T-helper 17 cell (primary cell): Measurements from ENCODE around the gene COL20A1. TPM values are rescaled to one million over a fixed set of nuclear protein-coding genes. Genes with fewer than 3 reads are reported as not detected.
A peak's percentile ranks its signal among the peaks of the same experiment; 100 is the strongest.

Experiments
- ATAC-seq: fragments of 150-1000 bp; cut with Tn5 transposase; 2 replicates; pipeline ENCODE4 v1.10.0; 2021; ENCODE audit warnings: mild to moderate bottlenecking, moderate library complexity
- DNase-seq, 3 donors: peaks; one replicate each; pipeline versions ENCODE4 v3.0.0 to v3.0.0-alpha.2; 2020 to 2021
- H3K9me3 ChIP-seq: one replicate; pipeline ENCODE4 v1.7.0; 2013; ENCODE audit warnings: low read length, mild to moderate bottlenecking; ENCODE audit not compliant: control insufficient read depth, poor library complexity, severe bottlenecking
- H3K27ac Mint-ChIP-seq: one replicate; pipeline ENCODE4 v1.8.0; 2022; ENCODE audit warnings: mild to moderate bottlenecking, moderate library complexity, mixed read lengths
- H3K27me3 Mint-ChIP-seq: one replicate; pipeline ENCODE4 v1.8.0; 2022; ENCODE audit warnings: mixed read lengths
- H3K36me3 Mint-ChIP-seq: one replicate; pipeline ENCODE4 v1.8.0; 2022; ENCODE audit warnings: low read depth, mixed read lengths
- H3K4me1 Mint-ChIP-seq: one replicate; pipeline ENCODE4 v1.8.0; 2022; ENCODE audit warnings: mild to moderate bottlenecking, mixed read lengths
- H3K4me3 Mint-ChIP-seq: one replicate; pipeline ENCODE4 v1.8.0; 2022; ENCODE audit warnings: mild to moderate bottlenecking, moderate library complexity, mixed read lengths
- total RNA-seq, 4 donors: library from RNA in 2 of 4; stranded (reverse) in 2 of 4; gene quantifications; one replicate each; pipeline ENCODE4 v1.2.3 and lab custom pipeline; 2022 to 2026

COL20A1 gene
- total RNA-seq, 2 donors from 2014 or later: 0.10 TPM; not detected in 1

DNA sequence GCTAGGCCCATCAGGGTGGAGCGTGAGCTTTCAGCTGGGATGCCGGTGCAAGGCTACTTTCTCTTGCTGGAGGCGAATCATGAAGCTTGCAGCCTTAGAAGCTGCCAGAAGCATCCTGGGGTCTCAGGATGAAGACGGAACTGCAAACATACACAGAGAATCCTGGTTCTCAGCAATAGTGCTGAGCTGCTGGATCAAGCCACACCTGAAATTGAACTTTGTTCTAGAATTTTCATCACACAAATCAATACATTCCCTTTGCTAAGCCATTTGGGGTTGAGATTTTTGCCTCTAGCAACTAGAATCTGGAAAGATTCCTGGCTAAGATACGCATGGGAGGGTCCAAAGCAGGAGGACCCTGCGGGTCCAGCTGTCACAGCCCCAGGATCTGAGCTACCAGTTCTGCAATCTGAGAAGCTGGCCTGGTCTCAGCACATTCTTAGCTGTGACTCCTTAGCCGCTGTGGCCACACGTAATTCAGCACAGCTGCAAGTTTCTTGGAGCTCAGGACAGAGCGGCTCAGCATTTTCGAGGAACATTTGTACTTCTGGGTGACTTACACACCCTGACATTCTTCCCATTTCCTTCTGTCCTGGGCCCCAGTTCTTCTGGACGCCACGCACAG is 27.0 kb upstream of the COL20A1 start:
- no peak overlapping the region for H3K4me3 Mint-ChIP-seq
- peaks cover 31% of the 10 kb centered on the region for H3K27me3 Mint-ChIP-seq
- H3K27ac Mint-ChIP-seq: no peak overlapping the region
- no peaks in the 10 kb centered on the region for H3K36me3 Mint-ChIP-seq
- H3K4me1 Mint-ChIP-seq: peaks cover 5% of the 10 kb centered on the region
- DNase-seq (no peak), ATAC-seq (no peak)
- no peaks in the 10 kb centered on the region for H3K9me3 ChIP-seq

DNA sequence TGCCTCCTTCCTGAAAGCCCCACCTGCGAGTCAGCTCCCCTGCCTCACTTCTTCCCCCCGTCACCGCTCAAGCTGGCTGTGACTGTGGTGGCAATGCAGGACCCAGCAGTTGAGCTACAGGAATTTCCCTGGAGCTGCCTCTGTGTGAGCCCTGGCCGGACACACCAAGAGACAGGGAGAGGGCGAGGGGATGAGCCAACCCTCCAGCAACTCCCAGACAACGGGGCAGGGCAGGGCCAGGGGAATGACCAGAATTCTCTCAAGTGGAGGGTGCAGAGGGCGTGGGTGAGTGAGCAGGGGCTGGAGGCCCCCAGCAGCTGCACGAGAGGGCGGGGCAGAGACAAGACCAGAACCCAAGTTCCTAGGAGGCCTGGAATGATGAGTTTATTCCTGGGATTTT is 25.3 kb upstream of the COL20A1 start:
- DNase-seq (no peak), ATAC-seq (no peak)
- peaks cover 8% of the 10 kb centered on the region for H3K4me1 Mint-ChIP-seq
- peaks cover 18% of the 10 kb centered on the region for H3K27me3 Mint-ChIP-seq
- H3K27ac Mint-ChIP-seq: no peak overlapping the region
- H3K4me3 Mint-ChIP-seq: no peak overlapping the region
- no peaks in the 10 kb centered on the region for H3K36me3 Mint-ChIP-seq
- H3K9me3 ChIP-seq: no peaks in the 10 kb centered on the region

DNA sequence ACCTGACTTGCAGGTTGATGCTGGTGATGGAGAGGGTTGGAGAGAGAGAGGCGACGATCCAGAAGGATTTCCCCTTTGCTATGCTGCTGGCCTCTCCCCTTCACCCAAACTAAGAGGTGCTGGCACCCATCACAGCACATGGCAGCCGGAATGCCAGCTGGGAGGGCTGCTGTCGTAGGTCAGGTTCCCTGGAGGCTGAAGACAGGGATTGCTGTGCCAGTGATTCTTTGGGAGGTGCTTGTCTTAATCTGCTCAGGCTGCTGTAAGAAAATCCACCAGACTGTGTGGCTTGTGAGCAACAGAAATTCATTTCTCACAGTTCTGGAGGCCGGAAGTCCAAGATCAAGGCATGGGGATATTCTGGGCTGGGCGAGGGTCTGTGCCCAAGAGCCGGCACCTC is 24.7 kb upstream of the COL20A1 start:
- ATAC-seq (no peak), DNase-seq (no peak)
- Mint-ChIP-seq H3K27ac (no peak overlapping the region), H3K4me3 (no peak overlapping the region), H3K36me3 (no peaks in the 10 kb centered on the region), H3K27me3 (peaks cover 12% of the 10 kb centered on the region), H3K4me1 (peaks cover 8% of the 10 kb centered on the region)
- no peaks in the 10 kb centered on the region for H3K9me3 ChIP-seq

DNA sequence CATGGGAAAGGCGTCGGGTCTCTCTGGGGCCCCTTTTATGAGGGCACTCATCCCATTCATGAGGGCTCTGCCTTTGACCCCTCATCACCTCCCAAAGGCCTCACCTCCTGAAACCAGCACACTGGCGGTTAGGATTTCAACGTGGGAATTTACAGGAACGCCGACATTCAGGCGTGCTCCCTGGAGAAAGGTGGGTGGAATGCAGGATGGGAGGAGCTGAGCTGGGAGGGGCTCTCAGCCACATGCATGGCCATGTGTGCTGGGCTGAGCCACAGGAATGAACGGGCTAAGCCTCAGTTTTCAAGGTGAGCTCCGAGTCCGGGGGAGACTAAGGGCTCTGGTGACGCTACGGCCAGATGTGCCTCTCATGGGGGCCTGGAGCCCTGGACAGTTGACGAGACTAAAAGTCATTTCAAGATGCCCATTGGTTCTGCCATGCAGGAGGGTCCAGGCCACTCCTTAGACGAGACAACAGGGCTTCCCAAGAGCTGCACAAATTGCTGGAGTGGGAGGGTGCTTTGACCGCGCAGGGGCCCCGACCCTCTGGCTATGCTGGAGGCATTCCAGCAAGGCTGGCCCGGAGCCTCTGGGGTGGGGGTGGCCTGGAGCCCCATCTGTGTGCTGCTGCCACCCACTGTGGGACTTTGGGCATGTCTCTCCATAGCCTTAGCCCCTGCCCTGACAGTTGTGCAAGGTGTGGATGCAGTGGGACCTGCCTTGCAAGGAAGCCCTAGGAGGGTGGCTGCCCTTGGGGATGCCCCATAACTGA is 24.1 kb upstream of the COL20A1 start:
- H3K4me3 Mint-ChIP-seq: no peak overlapping the region
- H3K27me3 Mint-ChIP-seq: peaks cover 9% of the 10 kb centered on the region
- no peak for DNase-seq
- H3K9me3 ChIP-seq: no peaks in the 10 kb centered on the region
- H3K36me3 Mint-ChIP-seq: no peaks in the 10 kb centered on the region
- no peak overlapping the region for H3K27ac Mint-ChIP-seq
- peaks cover 13% of the 10 kb centered on the region for H3K4me1 Mint-ChIP-seq
- no peak for ATAC-seq

DNA sequence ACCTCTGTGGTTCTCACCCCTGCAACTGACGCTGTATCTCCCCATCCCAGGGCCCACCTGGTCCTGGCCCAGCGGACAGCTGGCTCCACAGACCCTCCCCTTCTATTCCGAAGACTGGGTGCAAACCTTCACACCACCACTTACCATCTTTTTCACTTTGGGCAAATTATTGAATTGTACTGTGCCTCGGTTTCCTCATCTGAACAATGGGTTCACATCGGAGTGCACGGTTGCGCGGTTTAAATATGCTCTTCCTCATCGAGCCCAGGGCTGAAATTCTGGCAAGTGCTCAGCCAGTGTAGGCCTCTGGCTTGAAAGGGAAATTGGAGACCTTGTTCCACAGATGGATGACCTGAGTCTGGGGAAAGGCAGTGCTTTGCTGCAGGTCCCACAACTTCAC is 23.3 kb upstream of the COL20A1 start:
- no peaks in the 10 kb centered on the region for H3K9me3 ChIP-seq
- H3K4me3 Mint-ChIP-seq: no peak overlapping the region
- H3K27ac Mint-ChIP-seq: no peak overlapping the region
- H3K36me3 Mint-ChIP-seq: no peaks in the 10 kb centered on the region
- H3K4me1 Mint-ChIP-seq: peaks cover 19% of the 10 kb centered on the region
- no peak for ATAC-seq
- peaks cover under 1% of the 10 kb centered on the region for H3K27me3 Mint-ChIP-seq
- no peak for DNase-seq

DNA sequence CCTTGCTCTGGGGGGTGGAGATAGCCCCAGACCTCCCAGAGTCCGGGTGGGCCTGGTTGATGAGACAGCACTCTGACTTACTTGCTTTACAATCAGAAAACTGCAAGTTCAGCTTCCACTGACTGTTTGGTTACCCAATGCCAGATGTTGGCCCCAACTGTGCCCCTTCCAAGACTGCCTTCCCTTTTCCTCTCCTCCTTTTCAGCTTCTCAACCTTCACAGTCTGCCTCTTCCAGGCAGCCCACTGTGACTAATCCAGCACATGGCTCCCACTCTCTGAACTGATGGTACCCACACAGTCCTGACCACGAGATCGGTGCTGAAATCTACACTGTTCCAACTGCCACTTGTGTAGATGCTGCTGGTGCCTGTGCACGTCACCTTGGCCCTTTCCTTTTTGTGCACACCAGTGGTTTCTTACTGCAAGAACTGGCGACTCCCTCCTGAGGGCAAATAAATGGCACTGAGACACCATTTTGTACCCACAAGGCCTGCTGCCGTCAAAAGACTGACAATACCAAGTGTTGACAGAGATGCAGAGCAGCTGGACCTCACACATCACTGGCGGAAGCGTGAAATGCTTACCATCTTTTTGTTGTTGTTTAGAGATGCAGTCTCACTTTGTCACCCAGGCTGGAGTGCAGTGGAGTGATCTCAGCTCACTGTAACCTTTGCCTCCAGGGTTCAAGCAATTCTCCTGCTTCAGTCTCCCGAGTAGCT is 22.2 kb upstream of the COL20A1 start:
- no peak overlapping the region for H3K27ac Mint-ChIP-seq
- no peaks in the 10 kb centered on the region for H3K27me3 Mint-ChIP-seq
- H3K36me3 Mint-ChIP-seq: no peaks in the 10 kb centered on the region
- DNase-seq (no peak), ATAC-seq (no peak)
- no peaks in the 10 kb centered on the region for H3K9me3 ChIP-seq
- H3K4me1 Mint-ChIP-seq: peaks cover 21% of the 10 kb centered on the region
- H3K4me3 Mint-ChIP-seq: peak overlapping the region; percentile 45

DNA sequence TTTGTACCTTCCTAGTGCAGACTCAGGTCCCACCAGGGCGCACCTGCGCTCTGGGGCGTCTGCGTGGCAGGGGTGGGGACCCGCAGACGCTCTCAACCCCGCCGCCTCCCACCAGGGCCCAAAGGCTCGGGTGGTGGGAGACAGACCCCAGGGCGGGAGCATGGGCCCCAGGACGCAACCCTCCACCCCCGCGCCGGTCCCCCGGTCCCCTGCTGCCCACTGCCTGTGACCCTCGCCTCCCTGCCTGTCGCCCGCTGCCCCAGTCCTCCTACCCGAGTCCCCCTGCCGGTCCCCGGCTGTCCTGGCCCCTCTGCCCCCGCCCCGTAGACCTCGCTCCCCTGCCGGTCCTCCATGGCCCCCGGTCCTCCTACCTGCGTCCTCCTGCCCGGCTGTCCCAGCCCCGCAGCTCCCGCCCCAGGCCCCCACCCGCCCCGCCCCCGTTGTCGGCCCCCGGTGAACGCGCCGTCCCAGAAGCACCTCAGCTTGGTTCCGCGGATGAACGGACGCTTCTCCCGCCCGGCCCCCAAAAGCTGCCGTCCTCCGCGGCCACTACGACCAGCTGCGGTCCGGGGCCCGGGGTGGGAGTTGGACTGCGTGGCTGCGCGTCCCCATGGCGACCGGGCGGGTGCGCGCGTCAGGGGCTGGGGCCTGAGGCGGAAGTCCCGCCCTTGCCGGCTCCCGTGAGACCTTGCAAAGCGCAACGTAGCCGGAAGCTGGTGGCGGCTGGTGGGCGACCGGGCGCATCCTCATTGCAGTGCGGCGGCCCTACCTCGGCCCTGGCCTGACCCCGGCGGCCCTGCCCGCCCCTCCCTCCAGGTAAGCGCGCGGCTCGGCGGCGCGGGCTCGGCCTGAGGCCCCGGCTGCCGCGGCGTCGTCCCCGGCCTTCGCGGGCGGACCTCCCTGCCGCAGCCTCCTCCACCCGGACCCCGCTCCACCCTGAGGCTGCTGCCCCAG is 20.6 kb upstream of the COL20A1 start, which contains the start of gene ARFGAP1:
TSS of gene ARFGAP1 (plus strand) at position 709 of the 954 bp plus-strand sequence. CDS start 2,768 bp downstream, outside the sequence.
- H3K4me3 Mint-ChIP-seq: peak within 1 kb of the TSS; percentile 94
- DNase-seq: peak; percentile 79 to 84 (median 79)
- peak; percentile 96 for ATAC-seq
- H3K27ac Mint-ChIP-seq: peak within 1 kb of the TSS; percentile 62
- H3K27me3 Mint-ChIP-seq: no peaks in the 10 kb centered on the region
- no peaks in the 10 kb centered on the region for H3K9me3 ChIP-seq
- no peaks in the 10 kb centered on the region for H3K36me3 Mint-ChIP-seq
- H3K4me1 Mint-ChIP-seq: peaks cover 23% of the 10 kb centered on the region

DNA sequence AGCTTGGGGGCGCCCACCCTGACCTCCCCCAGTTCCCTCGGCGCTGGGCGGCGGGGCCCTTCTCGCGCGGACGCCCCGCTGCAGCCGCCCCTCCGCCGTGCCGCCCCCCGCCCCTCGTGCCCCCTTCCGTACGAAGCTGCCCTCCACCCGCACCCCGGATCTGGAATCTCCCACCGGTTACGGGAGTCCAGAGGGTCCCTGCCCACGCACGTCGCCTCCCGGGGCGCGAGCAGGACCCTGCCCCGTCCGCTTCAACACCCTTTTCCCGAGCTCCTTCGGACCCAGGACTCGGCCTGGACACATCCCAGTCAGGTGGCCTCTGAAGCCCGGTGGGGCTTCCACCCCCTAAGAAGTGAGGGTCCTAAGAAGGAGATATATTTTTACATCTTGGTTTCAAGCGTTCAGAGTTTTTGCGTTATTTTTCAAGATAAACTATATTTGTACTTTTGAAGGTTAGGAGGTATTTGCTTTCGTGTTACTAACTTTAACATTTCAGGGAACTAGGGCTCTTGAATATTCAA is 19.9 kb upstream of the COL20A1 start:
- peak overlapping the region; percentile 62 for H3K27ac Mint-ChIP-seq
- peak overlapping the region; percentile 94 for H3K4me3 Mint-ChIP-seq
- no peaks in the 10 kb centered on the region for H3K36me3 Mint-ChIP-seq
- peaks cover 23% of the 10 kb centered on the region for H3K4me1 Mint-ChIP-seq
- ATAC-seq (no peak), DNase-seq (no peak)
- no peaks in the 10 kb centered on the region for H3K27me3 Mint-ChIP-seq
- no peaks in the 10 kb centered on the region for H3K9me3 ChIP-seq

DNA sequence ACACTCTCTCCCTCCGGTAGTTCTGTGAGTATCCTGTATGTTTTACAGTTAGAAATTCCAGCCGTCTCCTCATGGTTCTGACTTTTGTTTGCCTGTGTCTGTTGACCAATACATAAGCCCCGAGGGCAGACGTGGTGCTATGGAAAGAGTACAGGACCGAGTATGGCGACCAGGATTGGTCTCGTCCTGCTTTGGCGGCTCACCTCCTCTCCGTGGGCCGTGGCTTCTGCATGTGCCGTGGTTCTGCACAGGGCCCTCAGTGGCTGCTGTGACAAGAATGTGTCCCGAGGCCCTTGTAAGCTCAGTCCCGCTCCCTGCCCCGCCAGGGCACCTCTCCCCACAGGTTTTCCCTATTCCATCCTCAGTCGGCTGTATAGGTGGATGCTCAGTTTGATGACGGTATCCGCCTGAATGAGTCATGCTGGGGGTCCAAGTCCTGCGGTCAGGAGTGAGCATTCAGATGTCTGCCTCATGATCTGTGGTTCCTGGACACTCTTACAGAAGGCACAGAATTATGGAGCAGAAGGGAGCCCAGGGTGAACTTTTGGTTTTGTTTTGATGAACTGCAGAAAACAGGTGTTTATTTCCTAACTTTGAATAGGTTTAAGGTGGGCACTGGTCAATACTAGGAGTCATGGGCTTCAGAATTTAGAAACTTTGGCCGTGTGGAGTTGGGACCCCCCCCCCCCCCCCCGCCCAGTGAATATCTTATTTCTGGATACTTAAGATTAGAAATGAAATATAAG is 19.2 kb upstream of the COL20A1 start:
- Mint-ChIP-seq H3K27ac (peak overlapping the region; percentile 62), H3K36me3 (no peaks in the 10 kb centered on the region), H3K4me3 (peak overlapping the region; percentile 94), H3K27me3 (no peaks in the 10 kb centered on the region), H3K4me1 (peaks cover 23% of the 10 kb centered on the region)
- DNase-seq (no peak), ATAC-seq (no peak)
- H3K9me3 ChIP-seq: no peaks in the 10 kb centered on the region

DNA sequence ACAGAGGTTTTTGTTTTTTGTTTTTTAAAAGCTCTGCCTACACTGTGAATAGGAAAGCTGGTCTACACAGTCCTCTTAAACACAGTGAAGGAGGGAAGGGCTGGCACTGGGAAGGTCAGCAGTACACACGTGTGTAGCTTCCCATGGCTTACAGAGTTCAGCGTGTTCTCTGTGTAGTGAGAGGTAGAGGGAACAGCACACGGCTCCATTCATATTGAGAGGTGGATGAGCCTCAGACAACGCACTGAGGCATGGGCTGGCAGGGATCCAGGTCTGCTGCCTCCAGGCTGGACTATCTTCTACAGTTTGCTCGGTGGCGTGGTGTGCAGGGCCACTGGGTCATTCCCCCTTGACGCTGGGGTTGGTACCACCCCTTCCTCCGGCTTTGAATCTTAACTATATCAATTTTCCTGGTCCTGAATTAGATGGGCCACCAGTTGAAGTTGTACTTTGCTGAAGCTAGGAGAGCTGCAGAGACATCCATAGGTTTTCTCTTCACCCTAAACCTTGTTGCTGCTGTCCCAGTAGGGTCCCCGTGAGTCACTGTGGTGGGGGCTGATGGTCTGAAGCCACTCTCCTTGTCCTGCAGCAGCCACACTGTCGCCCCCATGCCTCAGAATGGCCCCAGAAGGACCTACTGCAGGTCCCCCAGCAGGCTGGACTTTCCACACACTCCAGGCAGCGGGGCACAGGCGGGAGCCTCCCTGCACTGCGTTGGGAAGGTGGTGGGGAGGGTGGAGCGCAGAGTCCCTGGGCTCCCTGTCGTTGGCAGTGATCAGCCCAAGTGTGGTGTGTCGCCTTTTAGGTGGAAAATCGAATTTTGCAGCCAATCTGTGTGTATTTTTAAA is 18.4 kb upstream of the COL20A1 start:
- peak overlapping the region; percentile 61 for H3K4me3 Mint-ChIP-seq
- ATAC-seq (no peak), DNase-seq (no peak)
- no peak overlapping the region for H3K27ac Mint-ChIP-seq
- no peaks in the 10 kb centered on the region for H3K27me3 Mint-ChIP-seq
- no peaks in the 10 kb centered on the region for H3K36me3 Mint-ChIP-seq
- H3K4me1 Mint-ChIP-seq: peaks cover 23% of the 10 kb centered on the region
- H3K9me3 ChIP-seq: no peaks in the 10 kb centered on the region

DNA sequence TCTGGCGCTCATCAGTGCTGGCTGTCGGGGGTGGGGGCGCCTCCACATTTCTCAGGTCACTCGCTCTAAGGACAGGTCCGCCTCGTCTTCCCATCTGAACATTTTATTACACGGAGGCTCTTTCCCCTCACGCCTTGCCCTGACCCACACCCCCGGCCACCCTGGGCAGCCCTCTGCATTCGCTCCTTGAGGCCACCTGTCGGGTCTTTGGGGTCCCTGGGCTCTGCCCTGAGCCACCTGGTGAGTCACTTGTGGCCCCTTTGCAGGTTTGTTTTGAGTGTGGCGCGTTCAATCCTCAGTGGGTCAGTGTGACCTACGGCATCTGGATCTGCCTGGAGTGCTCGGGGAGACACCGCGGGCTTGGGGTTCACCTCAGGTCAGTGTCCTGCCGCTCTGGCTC is 17.2 kb upstream of the COL20A1 start:
- no peak overlapping the region for H3K4me3 Mint-ChIP-seq
- no peak overlapping the region for H3K27ac Mint-ChIP-seq

More for the DNA sequence above, 17.2 kb upstream of the COL20A1 start:
- ATAC-seq: no peak
- H3K4me1 Mint-ChIP-seq: peaks cover 21% of the 10 kb centered on the region
- no peaks in the 10 kb centered on the region for H3K27me3 Mint-ChIP-seq
- DNase-seq: no peak
- H3K36me3 Mint-ChIP-seq: no peaks in the 10 kb centered on the region
- H3K9me3 ChIP-seq: no peaks in the 10 kb centered on the region
